Upper lobe of left lung (tissue), 6 donors: ENCODE results near the gene SEPTIN14. TPM values are rescaled to one million over a fixed set of nuclear protein-coding genes. Genes with fewer than 3 reads are reported as not detected.
"Not testable (repeated sequence)": the region's sequence is repeated elsewhere in the genome, so short reads cannot be mapped to it uniquely, and the experiment has no call there.

Experiments
- ATAC-seq, 2 donors: fragments of 200-7000 bp; cut with Tn5 transposase; one replicate each; pipeline ENCODE4 v1.9.1; 2022; ENCODE audit warnings: mild to moderate bottlenecking in 2 of 2, moderate library complexity in 2 of 2; ENCODE audit not compliant: low FRiP score in 2 of 2
- DNase-seq, 2 donors: peaks; one replicate each; pipeline ENCODE4 v3.0.0-alpha.2; 2019 to 2020
- H3K27ac ChIP-seq, 4 donors: fragments of 200-600 bp; sonication (generic); one replicate each; pipeline ENCODE4 v1.5.1; 2016 to 2019
- H3K27me3 ChIP-seq, 4 donors: fragments of 200-600 bp; sonication (generic); one replicate each; pipeline ENCODE4 v1.5.1; 2017 to 2019
- H3K36me3 ChIP-seq, 4 donors: fragments of 200-600 bp; sonication (generic); one replicate each; pipeline ENCODE4 v1.5.1; 2016 to 2019
- H3K4me1 ChIP-seq, 4 donors: fragments of 200-600 bp; sonication (generic); one replicate each; pipeline ENCODE4 v1.5.1; 2018 to 2019
- H3K4me3 ChIP-seq, 4 donors: fragments of 200-600 bp; sonication (generic); one replicate each; pipeline ENCODE4 v1.5.1; 2017 to 2019; ENCODE audit warnings: mild to moderate bottlenecking in 2 of 4, moderate library complexity in 1 of 4
- H3K9me3 ChIP-seq, 4 donors: fragments of 200-600 bp; sonication (generic); one replicate each; pipeline ENCODE4 v1.5.1; 2018 to 2019
- CTCF ChIP-seq, 6 experiments: fragments of 450-650 bp in 4 of 6; fragments of 200-600 bp in 2 of 6; sonication (generic) in 2 of 6; IDR thresholded peaks; one replicate each; pipeline ENCODE4 v1.5.1; 2016 to 2019; ENCODE audit warnings: antibody characterized with exemption in 6 of 6
- EP300 ChIP-seq, 4 donors: sonication (generic); formaldehyde crosslinking; IDR thresholded peaks; one replicate each; pipeline ENCODE4 v1.5.1; 2017; ENCODE audit warnings: antibody characterized with exemption in 4 of 4, control low read depth in 2 of 4
- POLR2A ChIP-seq, 4 donors: fragments of 450-650 bp; IDR thresholded peaks; one replicate each; pipeline ENCODE4 v1.5.1; 2016 to 2017; ENCODE audit warnings: antibody characterized with exemption in 4 of 4, mild to moderate bottlenecking in 2 of 4
- POLR2AphosphoS5 ChIP-seq, 2 donors: sonication (generic); formaldehyde crosslinking; IDR thresholded peaks; one replicate each; pipeline ENCODE4 v1.5.1; 2017; ENCODE audit warnings: antibody characterized with exemption in 2 of 2
- WGBS, 2 donors: methylation state at CpG; one replicate each; pipeline ENCODE4 v1.1.5; 2017 to 2018; 5-methylcytosine and 5-hydroxymethylcytosine counted together
- total RNA-seq, 6 donors: library from RNA; depleted of rRNA in 4 of 6; stranded (reverse); fragments of >200 nt in 4 of 6; gene quantifications; one replicate each; pipeline versions ENCODE4 v1.1.0 to v1.2.1, GENCODE V29; 2016 to 2021
- donor health status: DM: no; HTN: no; CAD: no; lungs with moderate emphysema.
- donor health status: DM: no; HTN: yes; CAD: no; lungs with severe emphysema.

SEPTIN14 gene
- total RNA-seq, 6 donors from 2014 or later: 0.06 TPM; not detected in 5

DNA sequence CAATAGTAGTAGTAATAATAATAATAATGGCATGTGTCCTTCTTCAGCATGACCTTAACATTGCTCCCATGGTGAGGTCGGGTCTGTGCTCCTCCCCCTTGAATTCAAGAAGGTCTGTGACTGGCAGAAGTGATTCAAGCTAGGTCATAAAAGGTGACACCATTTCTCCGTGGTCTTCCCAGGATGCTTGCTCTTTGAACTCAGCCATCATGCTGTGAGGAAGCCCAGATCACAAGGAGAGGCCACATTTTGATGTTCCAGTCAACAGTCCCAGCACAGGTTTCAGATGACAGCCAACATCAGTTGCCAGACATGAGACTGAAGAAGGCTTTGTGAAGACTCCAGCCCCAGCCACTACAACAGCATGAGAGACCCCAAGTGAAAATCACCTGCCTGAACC, 83.9 kb downstream of the SEPTIN14 start:
- no peaks in the 10 kb centered on the region for H3K36me3 ChIP-seq
- no peak overlapping the region for H3K27ac ChIP-seq
- no peaks in the 10 kb centered on the region for H3K27me3 ChIP-seq
- WGBS, 2 donors: 29 to 35% methylated on average over 2 of the region's 2 CpGs
- H3K4me3 ChIP-seq: no peak overlapping the region
- TF ChIP-seq POLR2AphosphoS5 (IDR thresholded peaks at IDR 0.05): no peak
- TF ChIP-seq EP300 (IDR thresholded peaks at IDR 0.05): no peak
- TF ChIP-seq CTCF (IDR thresholded peaks at IDR 0.05): no peak
- no peak for TF ChIP-seq POLR2A (IDR thresholded peaks at IDR 0.05)
- H3K9me3 ChIP-seq: no peaks in the 10 kb centered on the region
- no peaks in the 10 kb centered on the region for H3K4me1 ChIP-seq
- ATAC-seq: no peak
- no peak for DNase-seq

DNA sequence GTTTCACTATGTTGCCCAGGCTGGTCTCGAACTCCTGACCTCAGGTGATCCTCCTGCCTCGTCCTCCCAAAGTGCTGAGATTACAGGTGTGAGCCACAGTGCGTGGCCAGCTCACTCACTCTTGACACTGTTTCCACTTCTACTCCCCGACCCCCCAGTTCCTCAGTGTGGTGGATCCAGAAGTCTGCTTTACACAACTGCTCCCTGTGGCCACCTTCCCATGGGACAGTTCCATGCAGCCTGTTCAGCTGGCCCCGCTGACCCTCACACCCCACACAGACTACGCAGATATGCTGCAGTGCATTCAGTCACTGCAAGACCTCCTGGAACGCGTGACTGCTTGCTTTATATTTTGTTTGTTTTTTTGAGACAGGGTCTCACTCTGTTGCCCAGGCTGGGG, 86.4 kb downstream of the SEPTIN14 start:
- ATAC-seq (no peak), DNase-seq (peak in 1 of 2 donors; percentile 5)
- H3K36me3 ChIP-seq: no peaks in the 10 kb centered on the region
- no peaks in the 10 kb centered on the region for H3K4me1 ChIP-seq
- TF ChIP-seq POLR2A (IDR thresholded peaks at IDR 0.05) (no peak), CTCF (IDR thresholded peaks at IDR 0.05) (no peak), EP300 (IDR thresholded peaks at IDR 0.05) (no peak), POLR2AphosphoS5 (IDR thresholded peaks at IDR 0.05) (no peak)
- 86 to 90% methylated on average over 8 of the region's 8 CpGs for WGBS, 2 donors
- H3K9me3 ChIP-seq: no peaks in the 10 kb centered on the region
- no peak overlapping the region for H3K4me3 ChIP-seq
- H3K27ac ChIP-seq: no peak overlapping the region
- no peaks in the 10 kb centered on the region for H3K27me3 ChIP-seq

- ATAC-seq (no peak), DNase-seq (no peak)
- Histone ChIP-seq H3K27ac (no peak overlapping the region), H3K36me3 (no peaks in the 10 kb centered on the region), H3K27me3 (no peaks in the 10 kb centered on the region), H3K4me3 (no peak overlapping the region), H3K4me1 (no peaks in the 10 kb centered on the region), H3K9me3 (no peaks in the 10 kb centered on the region)
- TF ChIP-seq EP300 (IDR thresholded peaks at IDR 0.05) (no peak), POLR2A (IDR thresholded peaks at IDR 0.05) (no peak), POLR2AphosphoS5 (IDR thresholded peaks at IDR 0.05) (no peak), CTCF (IDR thresholded peaks at IDR 0.05) (no peak)
- WGBS, 2 donors: 71 to 72% methylated on average over 3 to 10 of the region's 11 CpGs
These were observed 87.5 kb downstream of the SEPTIN14 start for GRCh38 chr7:55775051-55775420.

DNA sequence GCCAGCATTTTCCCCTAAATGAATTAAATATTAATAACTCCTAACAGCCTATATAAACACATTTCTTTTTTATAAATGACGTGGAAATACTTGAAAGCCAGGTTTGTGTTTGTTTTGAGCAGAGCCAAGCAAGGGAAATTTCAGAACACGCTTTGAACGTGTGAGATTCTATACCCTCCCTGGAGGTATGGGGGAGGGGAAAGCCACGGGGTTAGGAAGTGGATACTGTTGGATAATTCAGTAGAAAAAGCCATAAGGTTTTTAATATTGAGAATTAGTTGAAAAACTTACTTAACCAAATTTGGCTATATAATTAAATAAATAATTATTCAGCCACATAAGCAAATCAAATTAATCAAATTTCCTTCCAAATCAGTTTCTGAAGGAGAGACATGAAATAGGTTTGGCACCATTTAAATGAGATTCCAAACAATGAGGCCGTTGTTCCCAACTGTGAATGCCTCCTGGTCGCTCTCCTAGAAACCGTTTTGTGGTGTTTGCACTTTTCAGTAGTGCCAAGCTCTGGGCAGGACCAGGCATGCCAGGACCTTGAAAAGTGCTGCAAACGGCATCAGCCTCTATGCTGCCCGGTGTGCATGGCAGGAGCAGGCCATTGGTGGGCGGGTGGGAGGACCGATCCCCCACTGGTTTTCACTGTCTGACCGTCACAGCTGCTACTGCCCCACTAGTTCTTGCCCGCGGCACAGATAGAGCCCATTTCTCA, 88.1 kb downstream of the SEPTIN14 start:
- no peak overlapping the region for H3K4me3 ChIP-seq
- WGBS, 2 donors: 61 to 69% methylated on average over 10 to 14 of the region's 14 CpGs
- H3K27me3 ChIP-seq: no peaks in the 10 kb centered on the region
- no peaks in the 10 kb centered on the region for H3K36me3 ChIP-seq
- TF ChIP-seq EP300 (IDR thresholded peaks at IDR 0.05): no peak
- TF ChIP-seq POLR2AphosphoS5 (IDR thresholded peaks at IDR 0.05): no peak
- no peak for TF ChIP-seq CTCF (IDR thresholded peaks at IDR 0.05)
- no peak for TF ChIP-seq POLR2A (IDR thresholded peaks at IDR 0.05)
- no peaks in the 10 kb centered on the region for H3K9me3 ChIP-seq
- H3K4me1 ChIP-seq: no peaks in the 10 kb centered on the region
- ATAC-seq (no peak), DNase-seq (peak in 1 of 2 donors; percentile 12)
- H3K27ac ChIP-seq: no peak overlapping the region

DNA sequence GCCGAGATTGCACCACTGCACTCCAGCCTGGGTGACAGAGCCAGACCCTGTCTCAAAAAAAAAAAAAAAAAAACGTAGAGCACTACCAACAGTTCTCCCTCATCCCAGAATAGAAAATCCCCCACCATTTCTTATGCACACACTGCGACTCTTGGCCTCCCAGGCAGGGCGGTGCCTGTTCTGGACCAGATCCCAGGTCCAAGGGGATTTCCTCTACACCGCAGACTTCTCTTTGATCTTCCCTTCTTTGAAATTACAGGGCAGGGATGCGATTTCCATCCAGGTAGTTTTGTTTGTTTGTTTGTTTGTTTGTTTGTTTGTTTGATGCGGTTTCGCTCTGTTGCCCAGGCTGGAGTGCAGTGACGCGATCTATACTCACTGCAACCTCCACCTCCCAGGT, 91.8 kb downstream of the SEPTIN14 start:
- no peak for DNase-seq
- Histone ChIP-seq H3K27ac (no peak overlapping the region), H3K9me3 (no peaks in the 10 kb centered on the region), H3K4me1 (no peaks in the 10 kb centered on the region), H3K27me3 (no peaks in the 10 kb centered on the region), H3K36me3 (no peaks in the 10 kb centered on the region), H3K4me3 (no peak overlapping the region)
- no peak for TF ChIP-seq EP300 (IDR thresholded peaks at IDR 0.05)
- no peak for TF ChIP-seq POLR2AphosphoS5 (IDR thresholded peaks at IDR 0.05)
- TF ChIP-seq CTCF (IDR thresholded peaks at IDR 0.05): no peak
- no peak for TF ChIP-seq POLR2A (IDR thresholded peaks at IDR 0.05)
- 75 to 76% methylated on average over 10 of the region's 10 CpGs for WGBS, 2 donors
- ATAC-seq: no peak

DNA sequence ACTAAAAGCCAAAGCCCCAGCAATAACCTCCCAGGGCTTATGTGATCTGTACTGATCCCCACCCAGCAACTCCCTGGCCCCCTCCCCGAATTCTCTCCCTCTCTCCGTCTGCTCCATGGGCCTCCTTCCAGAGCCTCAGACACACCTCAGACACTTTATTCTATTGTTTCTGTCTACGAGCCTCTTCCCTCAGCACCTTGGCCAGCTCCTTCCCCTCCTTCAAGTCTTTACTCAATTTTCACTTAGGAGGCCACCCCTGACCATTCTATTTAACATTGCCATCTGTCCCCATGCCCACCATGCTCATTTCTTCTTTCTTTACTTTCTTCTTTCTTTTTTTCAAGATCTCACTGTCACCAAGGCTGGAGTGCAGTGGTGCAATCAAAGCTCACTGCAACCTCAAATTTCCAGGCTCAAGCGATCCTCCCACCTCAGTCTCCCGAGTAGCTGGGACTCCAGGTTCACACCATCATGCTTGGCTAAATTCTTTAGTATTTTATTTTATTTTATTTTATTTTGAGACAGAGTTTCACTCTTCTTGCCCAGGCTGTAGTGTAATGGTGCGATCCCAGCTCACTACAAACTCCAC, 109.2 kb downstream of the SEPTIN14 start:
- not testable (repeated sequence) for H3K27ac ChIP-seq, H3K36me3 ChIP-seq, DNase-seq, H3K27me3 ChIP-seq, H3K4me1 ChIP-seq, H3K4me3 ChIP-seq, ATAC-seq, H3K9me3 ChIP-seq
- 59 to 60% methylated on average over 6 of the region's 6 CpGs for WGBS, 2 donors

DNA sequence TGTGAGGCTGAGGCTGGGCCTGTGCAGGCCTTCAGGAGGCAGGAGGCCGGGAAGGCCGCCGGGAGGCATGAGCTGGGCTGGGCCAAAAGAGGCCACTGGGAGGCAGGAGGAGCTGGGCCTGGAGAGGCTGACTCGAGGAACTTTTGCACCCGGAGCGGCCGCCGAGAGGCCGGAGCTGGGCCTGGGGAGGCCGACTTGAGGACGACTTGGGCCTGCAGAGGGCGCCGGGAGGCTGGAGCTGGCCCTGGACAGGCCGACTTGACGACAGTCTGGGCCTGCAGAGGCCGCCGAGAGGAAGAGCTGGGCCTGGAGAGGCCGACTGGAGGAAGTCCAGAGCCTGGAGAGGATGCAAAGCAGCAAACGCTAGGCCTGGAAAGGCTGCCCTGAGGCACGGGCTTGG, 117.8 kb downstream of the SEPTIN14 start:
- H3K27me3 ChIP-seq, H3K27ac ChIP-seq, H3K9me3 ChIP-seq, H3K4me3 ChIP-seq, H3K36me3 ChIP-seq, H3K4me1 ChIP-seq, ATAC-seq: not testable (repeated sequence)
- DNase-seq: peak in 1 of 2 donors; percentile 80
- 93% methylated on average over 17 of the region's 20 CpGs; no CpG with 5 or more reads in 1 of the 2 donors for WGBS, 2 donors
